ENCODE measurements around the gene SLC16A12. TPM values are rescaled to one million over a fixed set of nuclear protein-coding genes. Genes with fewer than 3 reads are reported as not detected.

The SLC16A12 gene
- total and polyA plus RNA-seq, 2 of the 4 experiments (the other 2 are of a cell fraction), result 1.4 to 1.6 TPM

DNA sequence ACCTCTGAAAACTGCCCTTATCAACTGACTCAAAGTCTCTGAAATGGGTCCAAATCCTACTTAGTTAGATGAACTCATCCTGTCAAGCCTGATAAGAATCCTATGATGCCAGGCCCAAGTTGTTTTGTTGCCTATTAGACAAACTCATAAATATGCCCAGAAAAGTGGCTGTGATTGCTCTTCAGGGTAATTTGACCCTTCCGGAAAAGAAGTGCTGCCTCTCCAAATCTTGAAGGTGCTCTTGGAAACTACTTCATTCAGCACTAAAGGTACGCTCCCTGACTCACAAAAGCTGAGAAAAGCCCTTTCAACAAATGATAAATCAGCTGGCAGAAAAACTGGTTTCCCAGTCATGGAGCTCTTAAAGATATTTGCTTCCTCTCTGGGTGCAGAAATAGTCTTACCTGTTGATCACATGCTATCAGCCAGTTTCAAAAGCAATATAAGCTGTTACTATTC is 114.3 kb downstream of the SLC16A12 start:
- POLR2A ChIA-PET (ENCODE audit: unreplicated experiment), result no interaction called here
- Histone ChIP-seq H3K4me3 (ENCODE audit: insufficient read depth, low read depth, low read length) (no peak overlapping the region), H4K91ac (ENCODE audit: insufficient read depth, low read depth, low read length) (no peak overlapping the region), H2BK15ac (ENCODE audit: low read depth, low read length) (no peak overlapping the region), H2BK120ac (ENCODE audit: low read depth, low read length) (no peak overlapping the region), H3K9me3 (ENCODE audit: control insufficient read depth, insufficient read depth, low read length) (no peaks in the 10 kb centered on the region), H3K4me1 (ENCODE audit: control insufficient read depth, insufficient read depth, low read length) (peaks cover 4% of the 10 kb centered on the region), H2BK20ac (ENCODE audit: low read depth, low read length) (no peak overlapping the region), H2AK5ac (ENCODE audit: low read depth, low read length) (no peak overlapping the region), H2BK5ac (ENCODE audit: low read depth, low read length, poor library complexity, severe bottlenecking) (no peak overlapping the region), H3K23ac (ENCODE audit: low read depth, low read length) (no peak overlapping the region), H3K56ac (ENCODE audit: extremely low read depth, insufficient read depth, low read length) (no peak overlapping the region), H3K4me2 (ENCODE audit: low read depth, low read length) (no peak overlapping the region), H3K18ac (ENCODE audit: low read depth, low read length) (no peak overlapping the region), H4K8ac (ENCODE audit: low read depth in 2 of 2, low read length in 2 of 2) (no peak overlapping the region), H3K27me3 (ENCODE audit: control insufficient read depth, insufficient read depth, low read length) (no peaks in the 10 kb centered on the region), H2AFZ (replicated peaks; ENCODE audit: low read length, poor library complexity) (no peak overlapping the region), H4K5ac (ENCODE audit: low read depth, low read length) (no peak overlapping the region), H3K36me3 (ENCODE audit: control insufficient read depth, insufficient read depth, low read length) (peaks cover 4% of the 10 kb centered on the region), H3K9ac (ENCODE audit: low read depth, low read length) (no peak overlapping the region), H3K4ac (ENCODE audit: low read depth, low read length) (no peak overlapping the region), H3K14ac (replicated peaks; ENCODE audit: low read depth, low read length) (no peak overlapping the region), H2AK9ac (replicated peaks; ENCODE audit: low read depth, low read length, poor library complexity) (no peak overlapping the region), H3K79me1 (ENCODE audit: low read depth in 1 of 2, low read length in 2 of 2) (peaks cover 12 to 22% of the 10 kb centered on the region in 2 experiments), H3K9me1 (ENCODE audit: insufficient read depth, low read length) (0 out of 2 replicates have a peak, but pooled peaks cover 6% of the 10 kb centered on the region), H4K20me1 (ENCODE audit: insufficient read depth, low read length) (no peaks in the 10 kb centered on the region), H3K27ac (ENCODE audit: insufficient read depth, low read length) (no peak overlapping the region)
- TF ChIP-seq MXI1 (IDR thresholded peaks at IDR 0.05; ENCODE audit: borderline replicate concordance, low read depth, low read length) (no peak), CHD1 (IDR thresholded peaks at IDR 0.05; ENCODE audit: low read depth, low read length) (no peak), RAD21 (IDR thresholded peaks at IDR 0.05; ENCODE audit: low read length) (no peak), RCOR1 (IDR thresholded peaks at IDR 0.05; ENCODE audit: insufficient replicate concordance, low read length) (no peak), MAFK (IDR thresholded peaks at IDR 0.05; ENCODE audit: low read depth, low read length) (no peak), BHLHE40 (IDR thresholded peaks at IDR 0.05; ENCODE audit: low read depth, low read length) (no peak)
- TF ChIP-seq, protein P1, sequence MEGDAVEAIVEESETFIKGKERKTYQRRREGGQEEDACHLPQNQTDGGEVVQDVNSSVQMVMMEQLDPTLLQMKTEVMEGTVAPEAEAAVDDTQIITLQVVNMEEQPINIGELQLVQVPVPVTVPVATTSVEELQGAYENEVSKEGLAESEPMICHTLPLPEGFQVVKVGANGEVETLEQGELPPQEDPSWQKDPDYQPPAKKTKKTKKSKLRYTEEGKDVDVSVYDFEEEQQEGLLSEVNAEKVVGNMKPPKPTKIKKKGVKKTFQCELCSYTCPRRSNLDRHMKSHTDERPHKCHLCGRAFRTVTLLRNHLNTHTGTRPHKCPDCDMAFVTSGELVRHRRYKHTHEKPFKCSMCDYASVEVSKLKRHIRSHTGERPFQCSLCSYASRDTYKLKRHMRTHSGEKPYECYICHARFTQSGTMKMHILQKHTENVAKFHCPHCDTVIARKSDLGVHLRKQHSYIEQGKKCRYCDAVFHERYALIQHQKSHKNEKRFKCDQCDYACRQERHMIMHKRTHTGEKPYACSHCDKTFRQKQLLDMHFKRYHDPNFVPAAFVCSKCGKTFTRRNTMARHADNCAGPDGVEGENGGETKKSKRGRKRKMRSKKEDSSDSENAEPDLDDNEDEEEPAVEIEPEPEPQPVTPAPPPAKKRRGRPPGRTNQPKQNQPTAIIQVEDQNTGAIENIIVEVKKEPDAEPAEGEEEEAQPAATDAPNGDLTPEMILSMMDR (conservative IDR thresholded peaks at IDR 0.05; ENCODE audit: low read depth, low read length), result no peak
- ATAC-seq (ENCODE audit: low read depth) (no peak), DNase-seq (no peak)
- no CpG with 5 or more reads among the region's 2 CpGs for WGBS, 2 experiments (ENCODE audit: extremely low coverage in 2 of 2, insufficient read length in 1 of 2)
- no TSS peak for BruUV-seq (replicated peaks)
- dilution Hi-C loops (cut with HindIII; ENCODE audit: low sequenced_read_pairs, unreplicated experiment) (no loop called here), in situ Hi-C loops (cut with MboI; ENCODE audit: low sequenced_read_pairs) (loop anchor here (10.0 kb wide), 1 partner anchor 1164 kb away; no protein-coding TSS in a partner anchor), intact Hi-C loops (cut with micrococcal nuclease) (loop anchor here (10.0 kb wide), 3 partner anchors 854 to 1444 kb away; no protein-coding TSS in a partner anchor)
- CTCF ChIA-PET, result interaction anchor here (0.6 kb wide), 1 partner anchor 65 kb away, joined by 4 read pairs; no protein-coding TSS in a partner anchor

All from IMR-90 (cell line).